ENCODE measurements around the gene AQP6.

The AQP6 gene

GRCh38 chr12:49959685-49960473 lies 12.9 kb upstream of the AQP6 start:
- Histone ChIP-seq H3K36me3 (replicated peaks; ENCODE audit: insufficient read depth, low read length) (no peaks in the 10 kb centered on the region), H3K27ac (ENCODE audit: low read length) (no peak overlapping the region), H3K9me2 (replicated peaks; ENCODE audit: insufficient read depth, low read length) (no peaks in the 10 kb centered on the region), H2AFZ (ENCODE audit: low read length) (no peak overlapping the region), H3K9me3 (replicated peaks; ENCODE audit: insufficient read depth, low read length) (no peaks in the 10 kb centered on the region), H3K9ac (ENCODE audit: low read length) (no peak overlapping the region), H3F3A (ENCODE audit: insufficient read depth, low read length) (no peaks in the 10 kb centered on the region), H3K27me3 (replicated peaks; ENCODE audit: insufficient read depth, low read length) (peaks cover 82% of the 10 kb centered on the region), H3K4me1 (ENCODE audit: low read length) (no peaks in the 10 kb centered on the region), H3K4me3 (ENCODE audit: low read length) (no peak overlapping the region), H3K79me2 (ENCODE audit: low read length) (no peaks in the 10 kb centered on the region), H4K20me1 (ENCODE audit: insufficient read depth, low read length) (no peaks in the 10 kb centered on the region), H3K4me2 (ENCODE audit: low read depth, low read length) (no peak overlapping the region)
- no peak for DNase-seq
- TF ChIP-seq EZH2phosphoT487 (IDR thresholded peaks at IDR 0.05; ENCODE audit: low read length) = no peak
- no peak for TF ChIP-seq EZH2 (optimal IDR thresholded peaks at IDR 0.05; ENCODE audit: low read depth, low read length)
- TF ChIP-seq CTCF (IDR thresholded peaks at IDR 0.05; ENCODE audit: low read length) = no peak

- Histone ChIP-seq H2AFZ (ENCODE audit: low read length) (no peak overlapping the region), H3K9me3 (replicated peaks; ENCODE audit: insufficient read depth, low read length) (no peaks in the 10 kb centered on the region), H4K20me1 (ENCODE audit: insufficient read depth, low read length) (no peaks in the 10 kb centered on the region), H3K9me2 (replicated peaks; ENCODE audit: insufficient read depth, low read length) (no peaks in the 10 kb centered on the region), H3K27me3 (replicated peaks; ENCODE audit: insufficient read depth, low read length) (peaks cover 81% of the 10 kb centered on the region), H3K4me3 (ENCODE audit: low read length) (no peak overlapping the region), H3K9ac (ENCODE audit: low read length) (no peak overlapping the region), H3K36me3 (replicated peaks; ENCODE audit: insufficient read depth, low read length) (no peaks in the 10 kb centered on the region), H3F3A (ENCODE audit: insufficient read depth, low read length) (no peaks in the 10 kb centered on the region), H3K79me2 (ENCODE audit: low read length) (no peaks in the 10 kb centered on the region), H3K27ac (ENCODE audit: low read length) (no peak overlapping the region), H3K4me2 (ENCODE audit: low read depth, low read length) (no peak overlapping the region), H3K4me1 (ENCODE audit: low read length) (no peaks in the 10 kb centered on the region)
- DNase-seq = no peak
- no peak for TF ChIP-seq CTCF (IDR thresholded peaks at IDR 0.05; ENCODE audit: low read length)
- no peak for TF ChIP-seq EZH2 (optimal IDR thresholded peaks at IDR 0.05; ENCODE audit: low read depth, low read length)
- TF ChIP-seq EZH2phosphoT487 (IDR thresholded peaks at IDR 0.05; ENCODE audit: low read length) = no peak
Observed at GRCh38 chr12:49960474-49961110, 12.2 kb upstream of the AQP6 start.

GRCh38 chr12:49961111-49961922 lies 11.4 kb upstream of the AQP6 start, which contains the start of gene AQP5:
AQP5 (plus strand) TSS chr12:49961872; CDS start chr12:49962018, 146 bp downstream.
- Histone ChIP-seq H3K27ac (ENCODE audit: low read length) (no peak within 1 kb of the TSS), H3K9me3 (replicated peaks; ENCODE audit: insufficient read depth, low read length) (no peaks in the 10 kb centered on the region), H3K27me3 (replicated peaks; ENCODE audit: insufficient read depth, low read length) (peaks cover 82% of the 10 kb centered on the region), H3K4me2 (ENCODE audit: low read depth, low read length) (no peak within 1 kb of the TSS), H3K36me3 (replicated peaks; ENCODE audit: insufficient read depth, low read length) (no peaks in the 10 kb centered on the region), H2AFZ (ENCODE audit: low read length) (no peak within 1 kb of the TSS), H4K20me1 (ENCODE audit: insufficient read depth, low read length) (no peaks in the 10 kb centered on the region), H3K4me1 (ENCODE audit: low read length) (no peaks in the 10 kb centered on the region), H3F3A (ENCODE audit: insufficient read depth, low read length) (no peaks in the 10 kb centered on the region), H3K9me2 (replicated peaks; ENCODE audit: insufficient read depth, low read length) (no peaks in the 10 kb centered on the region), H3K9ac (ENCODE audit: low read length) (no peak within 1 kb of the TSS), H3K4me3 (ENCODE audit: low read length) (no peak within 1 kb of the TSS), H3K79me2 (ENCODE audit: low read length) (no peaks in the 10 kb centered on the region)
- TF ChIP-seq EZH2 (optimal IDR thresholded peaks at IDR 0.05; ENCODE audit: low read depth, low read length) (no peak), EZH2phosphoT487 (IDR thresholded peaks at IDR 0.05; ENCODE audit: low read length) (no peak), CTCF (IDR thresholded peaks at IDR 0.05; ENCODE audit: low read length) (no peak)
- DNase-seq = no peak
